ENCODE data around the gene MYH11. TPM values are rescaled to one million over a fixed set of nuclear protein-coding genes. Genes with fewer than 3 reads are reported as not detected.
A peak's percentile ranks its signal among the peaks of the same experiment; 100 is the strongest.

The MYH11 gene
- total RNA-seq, 2 experiments from 2014 or later: 0.06 TPM; not detected in 1

- DNase-seq: no peak
- ATAC-seq: no peak
- no peaks in the 10 kb centered on the region for H3K36me3 Mint-ChIP-seq
- H3K4me1 Mint-ChIP-seq: no peaks in the 10 kb centered on the region
- no peaks in the 10 kb centered on the region for H3K9me3 Mint-ChIP-seq (ENCODE audit: low read depth)
- peaks cover 4% of the 10 kb centered on the region for H3K27me3 Mint-ChIP-seq
- CTCF ChIA-PET: no interaction called here
- H3K27ac Mint-ChIP-seq: no peak overlapping the region
- no peak overlapping the region for H3K4me3 Mint-ChIP-seq
Observed at GRCh38 chr16:15785386-15786059, 71.3 kb downstream of the MYH11 start.

GRCh38 chr16:15783985-15784384, 72.8 kb downstream of the MYH11 start:
- DNase-seq (no peak), ATAC-seq (no peak)
- peaks cover under 1% of the 10 kb centered on the region for H3K27me3 Mint-ChIP-seq
- H3K27ac Mint-ChIP-seq: no peak overlapping the region
- no peaks in the 10 kb centered on the region for H3K4me1 Mint-ChIP-seq
- CTCF ChIA-PET: no interaction called here
- no peaks in the 10 kb centered on the region for H3K9me3 Mint-ChIP-seq (ENCODE audit: low read depth)
- no peak overlapping the region for H3K4me3 Mint-ChIP-seq
- H3K36me3 Mint-ChIP-seq: no peaks in the 10 kb centered on the region

GRCh38 chr16:15782573-15783365, 74.1 kb downstream of the MYH11 start:
- DNase-seq: no peak
- ATAC-seq: no peak
- H3K9me3 Mint-ChIP-seq (ENCODE audit: low read depth): no peaks in the 10 kb centered on the region
- no peak overlapping the region for H3K4me3 Mint-ChIP-seq
- CTCF ChIA-PET: interaction anchor here (0.6 kb wide), 1 partner anchor 374 kb away, joined by 3 read pairs; no protein-coding TSS in a partner anchor
- no peaks in the 10 kb centered on the region for H3K36me3 Mint-ChIP-seq
- H3K4me1 Mint-ChIP-seq: no peaks in the 10 kb centered on the region
- H3K27me3 Mint-ChIP-seq: no peaks in the 10 kb centered on the region
- no peak overlapping the region for H3K27ac Mint-ChIP-seq

- no peaks in the 10 kb centered on the region for H3K9me3 Mint-ChIP-seq (ENCODE audit: low read depth)
- H3K27me3 Mint-ChIP-seq: peaks cover 2% of the 10 kb centered on the region
- ATAC-seq (no peak), DNase-seq (no peak)
- no peak overlapping the region for H3K4me3 Mint-ChIP-seq
- no peak overlapping the region for H3K27ac Mint-ChIP-seq
- no peaks in the 10 kb centered on the region for H3K36me3 Mint-ChIP-seq
- no peaks in the 10 kb centered on the region for H3K4me1 Mint-ChIP-seq
- CTCF ChIA-PET: interaction anchor here (0.6 kb wide), 1 partner anchor 375 kb away, joined by 3 read pairs; no protein-coding TSS in a partner anchor
Observed at GRCh38 chr16:15781650-15782049, 75.2 kb downstream of the MYH11 start.

- DNase-seq (no peak), ATAC-seq (no peak)
- H3K27ac Mint-ChIP-seq: no peak overlapping the region
- H3K4me3 Mint-ChIP-seq: no peak overlapping the region
- no peaks in the 10 kb centered on the region for H3K9me3 Mint-ChIP-seq (ENCODE audit: low read depth)
- H3K4me1 Mint-ChIP-seq: no peaks in the 10 kb centered on the region
- CTCF ChIA-PET: no interaction called here
- peaks cover 6% of the 10 kb centered on the region for H3K27me3 Mint-ChIP-seq
- H3K36me3 Mint-ChIP-seq: no peaks in the 10 kb centered on the region
Observed at GRCh38 chr16:15780805-15781204, 76.0 kb downstream of the MYH11 start.

- no peaks in the 10 kb centered on the region for H3K4me1 Mint-ChIP-seq
- no peak overlapping the region for H3K4me3 Mint-ChIP-seq
- ATAC-seq (no peak), DNase-seq (no peak)
- H3K27me3 Mint-ChIP-seq: peaks cover 8% of the 10 kb centered on the region
- H3K36me3 Mint-ChIP-seq: no peaks in the 10 kb centered on the region
- CTCF ChIA-PET: no interaction called here
- no peaks in the 10 kb centered on the region for H3K9me3 Mint-ChIP-seq (ENCODE audit: low read depth)
- no peak overlapping the region for H3K27ac Mint-ChIP-seq
Observed at GRCh38 chr16:15779664-15780351, 77.0 kb downstream of the MYH11 start.

- Mint-ChIP-seq H3K27ac (no peak overlapping the region), H3K4me1 (no peaks in the 10 kb centered on the region), H3K4me3 (no peak overlapping the region), H3K9me3 (ENCODE audit: low read depth) (no peaks in the 10 kb centered on the region), H3K36me3 (no peaks in the 10 kb centered on the region), H3K27me3 (peaks cover 15% of the 10 kb centered on the region)
- CTCF ChIA-PET: interaction anchor here (1.4 kb wide), 1 partner anchor 10 kb away, joined by 3 read pairs; no protein-coding TSS in a partner anchor
- DNase-seq (no peak), ATAC-seq (no peak)
Observed at GRCh38 chr16:15778999-15779614, 77.7 kb downstream of the MYH11 start.

GRCh38 chr16:15778204-15778743, 78.6 kb downstream of the MYH11 start:
- Mint-ChIP-seq H3K27me3 (peaks cover 20% of the 10 kb centered on the region), H3K9me3 (ENCODE audit: low read depth) (no peaks in the 10 kb centered on the region), H3K4me3 (no peak overlapping the region), H3K4me1 (no peaks in the 10 kb centered on the region), H3K27ac (no peak overlapping the region), H3K36me3 (no peaks in the 10 kb centered on the region)
- no peak for DNase-seq
- CTCF ChIA-PET: interaction anchor here (1.0 to 1.4 kb wide), 3 partner anchors 9 to 349 kb away, joined by 3 to 5 read pairs (median 4); no protein-coding TSS in a partner anchor
- ATAC-seq: no peak

GRCh38 chr16:15777533-15778203, 79.2 kb downstream of the MYH11 start:
- CTCF ChIA-PET: interaction anchor here (1.0 to 1.4 kb wide), 4 partner anchors 8 to 350 kb away, joined by 3 to 5 read pairs (median 4); no protein-coding TSS in a partner anchor
- Mint-ChIP-seq H3K4me1 (no peaks in the 10 kb centered on the region), H3K36me3 (no peaks in the 10 kb centered on the region), H3K4me3 (no peak overlapping the region), H3K27me3 (peaks cover 20% of the 10 kb centered on the region), H3K9me3 (ENCODE audit: low read depth) (no peaks in the 10 kb centered on the region), H3K27ac (no peak overlapping the region)
- ATAC-seq (peak; percentile 42), DNase-seq (peak; percentile 46)

- no peaks in the 10 kb centered on the region for H3K9me3 Mint-ChIP-seq (ENCODE audit: low read depth)
- H3K36me3 Mint-ChIP-seq: no peaks in the 10 kb centered on the region
- H3K4me1 Mint-ChIP-seq: no peaks in the 10 kb centered on the region
- CTCF ChIA-PET: interaction anchor here (1.1 kb wide), 1 partner anchor 74 kb away, joined by 3 read pairs; no protein-coding TSS in a partner anchor
- H3K27me3 Mint-ChIP-seq: peaks cover 20% of the 10 kb centered on the region
- no peak for ATAC-seq
- no peak for DNase-seq
- H3K4me3 Mint-ChIP-seq: no peak overlapping the region
- no peak overlapping the region for H3K27ac Mint-ChIP-seq
Observed at GRCh38 chr16:15776572-15776971, 80.3 kb downstream of the MYH11 start.

- no peak for DNase-seq
- no peak overlapping the region for H3K27ac Mint-ChIP-seq
- H3K36me3 Mint-ChIP-seq: no peaks in the 10 kb centered on the region
- H3K9me3 Mint-ChIP-seq (ENCODE audit: low read depth): no peaks in the 10 kb centered on the region
- peaks cover 20% of the 10 kb centered on the region for H3K27me3 Mint-ChIP-seq
- no peaks in the 10 kb centered on the region for H3K4me1 Mint-ChIP-seq
- CTCF ChIA-PET: no interaction called here
- ATAC-seq: no peak
- no peak overlapping the region for H3K4me3 Mint-ChIP-seq
Observed at GRCh38 chr16:15775663-15776304, 81.0 kb downstream of the MYH11 start.

GRCh38 chr16:15775209-15775608, 81.6 kb downstream of the MYH11 start:
- CTCF ChIA-PET: interaction anchor here (0.5 kb wide), 1 partner anchor 425 kb away, joined by 3 read pairs; no protein-coding TSS in a partner anchor

More at GRCh38 chr16:15775209-15775608, 81.6 kb downstream of the MYH11 start:
- Mint-ChIP-seq H3K4me1 (no peaks in the 10 kb centered on the region), H3K27ac (no peak overlapping the region), H3K27me3 (peaks cover 20% of the 10 kb centered on the region), H3K36me3 (no peaks in the 10 kb centered on the region), H3K9me3 (ENCODE audit: low read depth) (no peaks in the 10 kb centered on the region), H3K4me3 (no peak overlapping the region)
- DNase-seq (no peak), ATAC-seq (no peak)

Data from activated CD8-positive, alpha-beta memory T cell treated with anti-CD3 and anti-CD28 coated beads, Interleukin-2, amount 10 ng/mL, durations not matched to agents 7 days and 5 days (primary cell).